ENCODE results near the gene SLC29A1. TPM values are rescaled to one million over a fixed set of nuclear protein-coding genes. Genes with fewer than 3 reads are reported as not detected.

The SLC29A1 gene
- total and polyA plus RNA-seq, 2 donors (not counting 3 experiments of a cell fraction or from before 2014, with no cell fraction given) = 202 to 539 TPM

DNA sequence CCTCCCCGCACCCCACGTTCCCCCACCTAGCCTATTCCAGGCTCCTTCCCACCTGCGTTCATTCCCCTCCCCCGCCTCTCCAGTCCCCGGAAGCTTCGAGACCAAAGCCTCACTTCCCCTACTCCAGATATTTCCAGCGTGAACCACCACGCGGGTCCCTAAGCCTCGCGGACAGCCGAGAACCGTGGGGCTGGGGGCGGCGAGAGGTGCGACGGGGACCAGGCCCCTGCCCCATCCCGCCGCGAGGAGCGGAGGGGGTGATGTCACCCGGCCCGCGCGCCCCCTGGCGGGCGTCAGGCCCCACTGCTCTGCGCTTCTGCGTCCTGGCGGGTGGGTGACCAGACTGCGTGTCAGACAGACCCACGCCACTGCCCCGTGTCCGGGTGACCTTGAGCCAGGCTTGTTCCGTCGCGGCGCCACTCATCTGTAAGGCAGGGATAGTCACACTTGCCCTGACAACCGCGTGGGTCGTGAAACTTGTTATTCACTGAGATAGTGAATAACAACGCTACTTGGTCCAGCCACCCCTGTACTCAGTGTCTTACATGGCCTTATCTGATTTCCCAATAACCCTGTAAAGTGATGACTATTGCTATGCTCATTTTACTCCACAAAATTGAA is 14.5 kb downstream of the SLC29A1 start:
- no peaks in the 10 kb centered on the region for H4K20me1 ChIP-seq (replicated peaks; ENCODE audit: control insufficient read depth, extremely low read depth, insufficient read depth, low read length)
- BruUV-seq (replicated peaks) = TSS peak; percentile 8
- H3K9ac ChIP-seq (replicated peaks; ENCODE audit: extremely low read depth, insufficient read depth, low read length) = peak overlapping the region; percentile 64
- H3K9me3 ChIP-seq (replicated peaks; ENCODE audit: control insufficient read depth, insufficient read depth, low read length) = no peaks in the 10 kb centered on the region
- peak overlapping the region; percentile 14 for H3K4me2 ChIP-seq (ENCODE audit: insufficient read depth, low read length)
- CTCF ChIA-PET = interaction anchor here (0.7 to 7.2 kb wide), 17 partner anchors 8 to 143 kb away, joined by 3 to 148 read pairs (median 4); partner anchors contain the start of genes HSP90AB1, SLC29A1 and SLC35B2
- H3K9me1 ChIP-seq (replicated peaks; ENCODE audit: control insufficient read depth, extremely low read depth, insufficient read depth, low read length) = no peaks in the 10 kb centered on the region
- no peaks in the 10 kb centered on the region for H3K79me2 ChIP-seq (ENCODE audit: control insufficient read depth, insufficient read depth, low read length)
- peaks cover 9 to 15% of the 10 kb centered on the region in 2 experiments for H3K36me3 ChIP-seq (ENCODE audit: control insufficient read depth in 2 of 2, extremely low read depth in 1 of 2, insufficient read depth in 2 of 2, low read length in 2 of 2)
- intact Hi-C loops (cut with micrococcal nuclease) (loop anchor here (1.0 kb wide), 4 partner anchors 8 to 134 kb away; partner anchors contain the start of gene NFKBIE), dilution Hi-C loops (cut with MboI; ENCODE audit: extremely low pct_ligation_motif_present, low sequenced_read_pairs) (loop anchor here (10.0 kb wide), 1 partner anchor 133 kb away; no protein-coding TSS in a partner anchor)
- peaks cover 41% of the 10 kb centered on the region for H3K4me1 ChIP-seq (ENCODE audit: control insufficient read depth, extremely low read depth, insufficient read depth, low read length)
- no peak for TF ChIP-seq POLR2AphosphoS5 (IDR thresholded peaks at IDR 0.05; ENCODE audit: insufficient read depth, low read depth, low read length)
- TF ChIP-seq, protein P1, sequence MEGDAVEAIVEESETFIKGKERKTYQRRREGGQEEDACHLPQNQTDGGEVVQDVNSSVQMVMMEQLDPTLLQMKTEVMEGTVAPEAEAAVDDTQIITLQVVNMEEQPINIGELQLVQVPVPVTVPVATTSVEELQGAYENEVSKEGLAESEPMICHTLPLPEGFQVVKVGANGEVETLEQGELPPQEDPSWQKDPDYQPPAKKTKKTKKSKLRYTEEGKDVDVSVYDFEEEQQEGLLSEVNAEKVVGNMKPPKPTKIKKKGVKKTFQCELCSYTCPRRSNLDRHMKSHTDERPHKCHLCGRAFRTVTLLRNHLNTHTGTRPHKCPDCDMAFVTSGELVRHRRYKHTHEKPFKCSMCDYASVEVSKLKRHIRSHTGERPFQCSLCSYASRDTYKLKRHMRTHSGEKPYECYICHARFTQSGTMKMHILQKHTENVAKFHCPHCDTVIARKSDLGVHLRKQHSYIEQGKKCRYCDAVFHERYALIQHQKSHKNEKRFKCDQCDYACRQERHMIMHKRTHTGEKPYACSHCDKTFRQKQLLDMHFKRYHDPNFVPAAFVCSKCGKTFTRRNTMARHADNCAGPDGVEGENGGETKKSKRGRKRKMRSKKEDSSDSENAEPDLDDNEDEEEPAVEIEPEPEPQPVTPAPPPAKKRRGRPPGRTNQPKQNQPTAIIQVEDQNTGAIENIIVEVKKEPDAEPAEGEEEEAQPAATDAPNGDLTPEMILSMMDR (IDR thresholded peaks at IDR 0.05; ENCODE audit: extremely low read depth in 1 of 2, insufficient read depth in 1 of 2, low read depth in 1 of 2, low read length in 2 of 2) = peak; percentile 99
- TF ChIP-seq JUN (IDR thresholded peaks at IDR 0.05; ENCODE audit: borderline replicate concordance, insufficient read depth, insufficient read length, low read depth) = no peak
- TF ChIP-seq POLR2A (IDR thresholded peaks at IDR 0.05; ENCODE audit: low read depth, low read length) = peak; percentile 13
- H3K27ac ChIP-seq (ENCODE audit: insufficient read depth, low read depth, low read length) = peak overlapping the region; percentile 70
- no peaks in the 10 kb centered on the region for H3K27me3 ChIP-seq (ENCODE audit: control insufficient read depth in 2 of 2, insufficient read depth in 2 of 2, low read length in 2 of 2)
- H2AFZ ChIP-seq (ENCODE audit: low read depth, low read length) = no peak overlapping the region
- peak; percentile 33 for FAIRE-seq
- POLR2A ChIA-PET = interaction anchor here (1.1 to 1.3 kb wide), 2 partner anchors 9 to 65 kb away, joined by 4 to 6 read pairs; partner anchors contain the start of gene HSP90AB1
- H3K4me3 ChIP-seq (replicated peaks in 1 of 3; ENCODE audit: insufficient read depth in 1 of 3, low read depth in 1 of 3, low read length in 3 of 3) = peak overlapping the region in 1 of 3 experiments; percentile 35
- DNase-seq (ENCODE audit: low read depth, low spot score) = peak; percentile 67
